HepG2 (cell line): ENCODE measurements around the gene S100A13. TPM values are rescaled to one million over a fixed set of nuclear protein-coding genes. Genes with fewer than 3 reads are reported as not detected.

ENCODE experiments used
- ATAC-seq: fragments of 200-7000 bp; cut with Tn5 transposase; 3 replicates; pipeline ENCODE4 v1.9.1; 2020; ENCODE audit warnings: mild to moderate bottlenecking, moderate library complexity
- BruUV-seq: library from RNA; stranded (reverse); fragments of 400-500 nt; replicated peaks from 2 replicates; lab custom pipeline; 2021; lab: Mats Ljungman, UMichigan
- CTCF ChIA-PET: fragments of 300-600 bp; formaldehyde crosslinking; extraction: SDS; loops from one replicate; lab custom pipeline; 2021; ENCODE audit warnings: low total read pairs, inconsistent platforms, low intra/inter-chr PET ratio; lab: Yijun Ruan, JAX
- POLR2A ChIA-PET: fragments of 350-600 bp; sonication (Branson Sonifier 250); formaldehyde crosslinking; loops from one replicate; lab custom pipeline; 2020; ENCODE audit warnings: antibody characterized with exemption, inconsistent platforms; lab: Yijun Ruan, JAX
- DNase-seq: peaks from one replicate; pipeline ENCODE4 v3.0.0-alpha.2; 2015; ENCODE audit warnings: low spot score
- FAIRE-seq: peaks from 3 replicates; lab custom pipeline; 2011; peaks lifted over from hg19 to GRCh38; lab: Jason Lieb, UNC
- H2AFZ ChIP-seq: one replicate; pipeline ENCODE4 v1.6.1; 2011; ENCODE audit warnings: low read length, inconsistent platforms
- H3K27ac ChIP-seq: fragments of 300-600 bp; 3 replicates; pipeline ENCODE4 v1.8.0; 2011; ENCODE audit warnings: mixed run types, mild to moderate bottlenecking, mixed read lengths, low read length, inconsistent platforms; ENCODE audit not compliant: insufficient read depth; ENCODE audit errors: extremely low read length
- H3K27me3 ChIP-seq, 2 experiments: fragments of 200-600 bp in 1 of 2; 2 replicates in 1 of 2; 3 replicates in 1 of 2; pipeline versions ENCODE4 v1.6.0 to v1.8.0; 2011; ENCODE audit warnings: low read length in 2 of 2, mild to moderate bottlenecking in 2 of 2, moderate library complexity in 2 of 2, inconsistent platforms in 1 of 2; ENCODE audit not compliant: insufficient read depth in 2 of 2, control insufficient read depth in 1 of 2
- H3K36me3 ChIP-seq, 2 experiments: fragments of 200-600 bp in 1 of 2; replicated peaks in 1 of 2; 2 replicates in 1 of 2; 3 replicates in 1 of 2; pipeline versions ENCODE4 v1.5.1 to v1.8.0; 2011; ENCODE audit warnings: low read length in 2 of 2, inconsistent platforms in 1 of 2; ENCODE audit not compliant: insufficient read depth in 2 of 2, control insufficient read depth in 1 of 2
- H3K4me1 ChIP-seq: 2 replicates; pipeline ENCODE4 v1.5.1; 2012; ENCODE audit warnings: low read length, inconsistent platforms; ENCODE audit not compliant: insufficient read depth
- H3K4me2 ChIP-seq: 2 replicates; pipeline ENCODE4 v1.6.0; 2011; ENCODE audit warnings: low read depth, low read length, inconsistent platforms
- H3K4me3 ChIP-seq, 3 experiments: fragments of 200-600 bp in 1 of 3; sonication (generic), shearing (Covaris generic) in 1 of 3; replicated peaks in 1 of 3; 2 replicates each; pipeline ENCODE4 v1.5.1; 2011 to 2016; ENCODE audit warnings: low read length in 3 of 3, inconsistent platforms in 2 of 3, low read depth in 2 of 3, mild to moderate bottlenecking in 2 of 3, control low read depth in 1 of 3, mixed read lengths in 1 of 3; ENCODE audit not compliant: insufficient read depth in 1 of 3
- H3K79me2 ChIP-seq: one replicate; pipeline ENCODE4 v1.6.1; 2011; ENCODE audit warnings: low read length, inconsistent platforms; ENCODE audit not compliant: insufficient read depth
- H3K9ac ChIP-seq: 2 replicates; pipeline ENCODE4 v1.6.0; 2011; ENCODE audit warnings: mild to moderate bottlenecking, low read depth, low read length, inconsistent platforms; ENCODE audit not compliant: insufficient read depth
- H3K9me3 ChIP-seq: 2 replicates; pipeline ENCODE4 v1.5.1; 2012; ENCODE audit warnings: mild to moderate bottlenecking, low read length
- H4K20me1 ChIP-seq: 2 replicates; pipeline ENCODE4 v1.6.0; 2011; ENCODE audit warnings: inconsistent platforms, mild to moderate bottlenecking, low read length, moderate library complexity; ENCODE audit not compliant: insufficient read depth
- ASH2L ChIP-seq: fragments of 300-600, 200-600 bp; sonication (generic); IDR thresholded peaks from 2 replicates; pipeline ENCODE4 v1.7.0; 2017; ENCODE audit warnings: low read depth, mild to moderate bottlenecking, moderate library complexity, mixed read lengths, low read length; ENCODE audit not compliant: insufficient read length
- CC2D1A ChIP-seq: sonication (generic); formaldehyde crosslinking; IDR thresholded peaks from 2 replicates; pipeline ENCODE4 v1.8.1; 2023; ENCODE audit warnings: mild to moderate bottlenecking, missing genetic modification reagents
- CEBPG ChIP-seq: IDR thresholded peaks from 2 replicates; pipeline ENCODE4 v1.6.1; 2016
- HOXA7 ChIP-seq: sonication (generic); formaldehyde crosslinking; IDR thresholded peaks from 2 replicates; pipeline ENCODE4 v1.8.1; 2022; ENCODE audit warnings: mild to moderate bottlenecking, missing genetic modification reagents, moderate library complexity
- MXD4 ChIP-seq: IDR thresholded peaks from 2 replicates; pipeline ENCODE4 v1.6.1; 2016; ENCODE audit warnings: mild to moderate bottlenecking, missing biosample characterization, missing genetic modification reagents
- NCOA2 ChIP-seq: sonication (generic); formaldehyde crosslinking; IDR thresholded peaks from 2 replicates; pipeline ENCODE4 v1.8.0; 2022; ENCODE audit warnings: inconsistent platforms
- SMARCE1 ChIP-seq: fragments of 450-650 bp; IDR thresholded peaks from 2 replicates; pipeline ENCODE4 v1.6.1; 2017; ENCODE audit warnings: borderline replicate concordance
- TARDBP ChIP-seq: sonication (generic); formaldehyde crosslinking; IDR thresholded peaks from 2 replicates; pipeline ENCODE4 v1.8.0; 2022; ENCODE audit warnings: mild to moderate bottlenecking, missing genetic modification reagents
- TCF7 ChIP-seq: sonication (generic); IDR thresholded peaks from 2 replicates; pipeline ENCODE4 v1.6.1; 2016; ENCODE audit warnings: antibody characterized with exemption, low read depth
- ZFP36 ChIP-seq: fragments of 150-350 bp; IDR thresholded peaks from 2 replicates; pipeline ENCODE4 v1.6.1; 2018; ENCODE audit warnings: borderline replicate concordance, low read length, low read depth; ENCODE audit not compliant: partially characterized antibody
- ZNF136 ChIP-seq: sonication (generic); formaldehyde crosslinking; IDR thresholded peaks from 2 replicates; pipeline ENCODE4 v1.8.1; 2022; ENCODE audit warnings: low read depth, mild to moderate bottlenecking, moderate library complexity, missing genetic modification reagents
- ZNF160 ChIP-seq: sonication (generic); formaldehyde crosslinking; IDR thresholded peaks from 2 replicates; pipeline ENCODE4 v1.8.0; 2022; ENCODE audit warnings: mild to moderate bottlenecking, inconsistent platforms, missing genetic modification reagents
- ZNF605 ChIP-seq: sonication (generic); formaldehyde crosslinking; IDR thresholded peaks from 2 replicates; pipeline ENCODE4 v1.8.0; 2022; ENCODE audit warnings: mild to moderate bottlenecking, missing genetic modification reagents
- ZNF839 ChIP-seq: sonication (generic); formaldehyde crosslinking; IDR thresholded peaks from 2 replicates; pipeline ENCODE4 v1.4.0; 2020; ENCODE audit warnings: missing genetic modification reagents, mild to moderate bottlenecking, borderline replicate concordance
- WGBS: methylation state at CpG from one replicate; pipeline ENCODE4 v1.1.6; 2017; ENCODE audit warnings: low lambda C conversion rate; 5-methylcytosine and 5-hydroxymethylcytosine counted together
- in situ Hi-C: cut with HindIII; loops from 2 replicates; pipeline ENCODE4 v1.10.0; 2017; ENCODE audit warnings: low pct_unique_long_range_greater_than_20kb; ENCODE audit not compliant: extremely low pct_ligation_motif_present
- intact Hi-C: fragments of 100-400 bp; cut with micrococcal nuclease; formaldehyde crosslinking; loops from one replicate; pipeline ENCODE4 v1.10.0; 2022; ENCODE audit not compliant: unreplicated experiment
- polyA plus RNA-seq, 8 experiments: library from polyadenylated mRNA; depleted of rRNA in 3 of 8; stranded (reverse) in 7 of 8; unstranded in 1 of 8; fragments of >200 nt; fragmentation: Illumina TruSeq in 4 of 8; extraction: Trizol in 4 of 8; gene quantifications; 2 replicates each; pipeline versions ENCODE4 v1.2.1 to v1.2.3, GENCODE V29; 2011 to 2016; ENCODE audit warnings: low read depth in 4 of 8, missing spikeins in 1 of 8, mixed read lengths in 1 of 8; ENCODE audit not compliant: insufficient read depth in 1 of 8
- total RNA-seq, 5 experiments: library from RNA; depleted of rRNA; stranded (reverse); fragments of >200 nt; fragmentation: Illumina TruSeq; extraction: Trizol; gene quantifications; 2 replicates each; pipeline ENCODE4 v1.2.3, GENCODE V29; 2016; ENCODE audit warnings: low read depth in 1 of 5
- TF ChIP-seq, protein P1 (sequence below): sonication (generic); formaldehyde crosslinking; conservative IDR thresholded peaks from 2 replicates; pipeline ENCODE4 v1.5.0; 2020; ENCODE audit warnings: missing genetic modification reagents
- TF ChIP-seq, protein P2 (sequence below): sonication (generic); formaldehyde crosslinking; IDR thresholded peaks from 2 replicates; pipeline ENCODE4 v1.8.1; 2023; ENCODE audit warnings: missing genetic modification reagents, inconsistent platforms, borderline replicate concordance
- TF ChIP-seq, protein P3 (sequence below): sonication (generic); formaldehyde crosslinking; IDR thresholded peaks from 2 replicates; pipeline ENCODE4 v1.8.1; 2023; ENCODE audit warnings: missing genetic modification reagents, mild to moderate bottlenecking, borderline replicate concordance

Gene S100A13
- total and polyA plus RNA-seq, 2 of the 13 experiments (the other 11 are each of a cell fraction or from before 2014, with no cell fraction given), result 89.5 to 172 TPM

DNA sequence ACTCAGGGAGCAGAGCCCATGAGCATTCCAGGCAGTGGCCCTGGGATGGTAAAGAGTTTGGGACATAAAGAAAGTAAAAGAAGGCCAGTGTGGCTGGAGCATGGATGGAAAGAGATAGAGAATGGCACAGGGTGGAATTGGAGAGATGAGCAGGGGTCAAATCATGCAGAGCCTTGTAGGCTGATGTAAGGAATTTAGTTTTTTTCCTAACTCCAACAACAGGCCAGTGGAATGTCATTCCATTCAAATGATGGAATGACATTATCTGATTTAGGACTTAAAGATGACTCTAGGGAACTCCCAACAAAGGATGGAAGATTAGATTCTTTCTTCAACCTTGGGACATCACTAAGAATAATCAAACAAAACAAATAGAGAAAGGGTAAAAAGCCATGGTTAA, 48.8 kb downstream of the S100A13 start:
- TF ChIP-seq ZNF160 (CRISPR knock-in tag) (no peak), ZNF136 (CRISPR knock-in tag) (no peak), CEBPG (CRISPR knock-in tag) (no peak), ZNF605 (CRISPR knock-in tag) (no peak), HOXA7 (no peak)
- TF ChIP-seq, protein P1, sequence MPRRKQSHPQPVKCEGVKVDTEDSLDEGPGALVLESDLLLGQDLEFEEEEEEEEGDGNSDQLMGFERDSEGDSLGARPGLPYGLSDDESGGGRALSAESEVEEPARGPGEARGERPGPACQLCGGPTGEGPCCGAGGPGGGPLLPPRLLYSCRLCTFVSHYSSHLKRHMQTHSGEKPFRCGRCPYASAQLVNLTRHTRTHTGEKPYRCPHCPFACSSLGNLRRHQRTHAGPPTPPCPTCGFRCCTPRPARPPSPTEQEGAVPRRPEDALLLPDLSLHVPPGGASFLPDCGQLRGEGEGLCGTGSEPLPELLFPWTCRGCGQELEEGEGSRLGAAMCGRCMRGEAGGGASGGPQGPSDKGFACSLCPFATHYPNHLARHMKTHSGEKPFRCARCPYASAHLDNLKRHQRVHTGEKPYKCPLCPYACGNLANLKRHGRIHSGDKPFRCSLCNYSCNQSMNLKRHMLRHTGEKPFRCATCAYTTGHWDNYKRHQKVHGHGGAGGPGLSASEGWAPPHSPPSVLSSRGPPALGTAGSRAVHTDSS, result no peak
- TF ChIP-seq, all 625 proteins: peak for 0
- no peak overlapping the region for H3K4me3 ChIP-seq
- POLR2A ChIA-PET, result interaction anchor here (1.4 to 1.5 kb wide), 2 partner anchors 10 to 59 kb away, joined by 3 read pairs; no protein-coding TSS in a partner anchor
- in situ Hi-C loops, result no loop called here
- ATAC-seq (no peak), DNase-seq (no peak), FAIRE-seq (no peak)
- no peaks in the 10 kb centered on the region for H3K79me2 ChIP-seq
- BruUV-seq, result no TSS peak
- H3K4me2 ChIP-seq, result no peak overlapping the region
- CTCF ChIA-PET, result no interaction called here
- H4K20me1 ChIP-seq, result no peaks in the 10 kb centered on the region
- no peaks in the 10 kb centered on the region for H3K36me3 ChIP-seq
- no peaks in the 10 kb centered on the region for H3K9me3 ChIP-seq
- H3K27ac ChIP-seq, result no peak overlapping the region
- intact Hi-C loops, result no loop called here
- no peaks in the 10 kb centered on the region; a peak in 1 of 5 replicates for H3K27me3 ChIP-seq
- no peak overlapping the region for H3K9ac ChIP-seq
- H3K4me1 ChIP-seq, result peaks cover 4% of the 10 kb centered on the region; the same call in 1 of the 2 replicates
- no peak overlapping the region for H2AFZ ChIP-seq

DNA sequence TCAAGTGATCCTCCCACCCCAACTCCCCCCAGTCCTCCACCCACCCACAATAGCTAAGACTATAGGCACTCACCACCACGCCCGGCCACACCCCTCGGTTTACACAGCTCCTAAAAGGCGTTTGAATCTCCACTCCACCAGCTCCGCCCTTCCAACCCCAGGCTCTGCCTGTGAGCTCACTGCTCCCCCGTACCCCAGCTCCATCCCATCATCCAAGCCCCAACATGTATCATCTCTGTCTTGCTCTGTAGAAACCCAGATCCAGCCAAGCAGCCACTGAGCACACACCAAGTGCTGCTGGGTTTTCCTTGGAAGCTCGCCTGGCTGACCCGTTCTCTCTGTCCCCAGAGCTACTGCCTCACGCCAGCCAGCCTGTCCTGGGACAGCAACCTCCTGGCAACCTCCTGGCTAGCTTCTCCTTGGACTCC, 49.7 kb downstream of the S100A13 start:
- Histone ChIP-seq H3K9ac (no peak overlapping the region), H3K27me3 (no peaks in the 10 kb centered on the region; a peak in 1 of 5 replicates)
- no TSS peak for BruUV-seq
- TF ChIP-seq ASH2L (no peak), NCOA2 (CRISPR knock-in tag) (no peak), TCF7 (no peak), TARDBP (CRISPR knock-in tag) (no peak), CC2D1A (CRISPR knock-in tag) (no peak), MXD4 (no peak), ZNF839 (CRISPR knock-in tag) (no peak), ZFP36 (no peak), SMARCE1 (no peak)
- TF ChIP-seq, protein P2, sequence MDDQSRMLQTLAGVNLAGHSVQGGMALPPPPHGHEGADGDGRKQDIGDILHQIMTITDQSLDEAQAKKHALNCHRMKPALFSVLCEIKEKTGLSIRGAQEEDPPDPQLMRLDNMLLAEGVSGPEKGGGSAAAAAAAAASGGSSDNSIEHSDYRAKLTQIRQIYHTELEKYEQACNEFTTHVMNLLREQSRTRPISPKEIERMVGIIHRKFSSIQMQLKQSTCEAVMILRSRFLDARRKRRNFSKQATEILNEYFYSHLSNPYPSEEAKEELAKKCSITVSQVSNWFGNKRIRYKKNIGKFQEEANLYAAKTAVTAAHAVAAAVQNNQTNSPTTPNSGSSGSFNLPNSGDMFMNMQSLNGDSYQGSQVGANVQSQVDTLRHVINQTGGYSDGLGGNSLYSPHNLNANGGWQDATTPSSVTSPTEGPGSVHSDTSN (CRISPR knock-in tag), result no peak
- TF ChIP-seq, protein P3, sequence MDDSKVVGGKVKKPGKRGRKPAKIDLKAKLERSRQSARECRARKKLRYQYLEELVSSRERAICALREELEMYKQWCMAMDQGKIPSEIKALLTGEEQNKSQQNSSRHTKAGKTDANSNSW (CRISPR knock-in tag), result no peak
- TF ChIP-seq, all 625 proteins: peak for 0
- H3K4me2 ChIP-seq, result no peak overlapping the region
- in situ Hi-C loops, result no loop called here
- DNase-seq, result no peak
- H3K9me3 ChIP-seq, result no peaks in the 10 kb centered on the region
- no peak for FAIRE-seq
- no peaks in the 10 kb centered on the region for H3K79me2 ChIP-seq
- no peak overlapping the region for H2AFZ ChIP-seq
- POLR2A ChIA-PET, result interaction anchor here (1.1 to 1.5 kb wide), 4 partner anchors 9 to 60 kb away, joined by 3 to 5 read pairs (median 4); partner anchors contain the start of gene CHTOP
- H3K4me1 ChIP-seq, result peaks cover 5% of the 10 kb centered on the region; the same call in 1 of the 2 replicates
- H3K36me3 ChIP-seq, result no peaks in the 10 kb centered on the region
- H4K20me1 ChIP-seq, result no peaks in the 10 kb centered on the region
- no peak for ATAC-seq
- no peak overlapping the region for H3K27ac ChIP-seq
- CTCF ChIA-PET, result no interaction called here
- 17% methylated on average over 9 of the region's 9 CpGs for WGBS
- no peak overlapping the region for H3K4me3 ChIP-seq
- intact Hi-C loops, result no loop called here
